IMR-90 (cell line): ENCODE measurements around the gene ST6GALNAC3. TPM values are rescaled to one million over a fixed set of nuclear protein-coding genes. Genes with fewer than 3 reads are reported as not detected.

Experiments used
- ATAC-seq: fragments of 200-7000 bp; cut with Tn5 transposase; 2 replicates; pipeline ENCODE4 v1.9.1; 2020; ENCODE audit warnings: low read depth, mild to moderate bottlenecking, moderate library complexity
- BruUV-seq: library from RNA; stranded (reverse); fragments of 400-500 nt; replicated peaks from 2 replicates; lab custom pipeline; 2021; lab: Mats Ljungman, UMichigan
- CTCF ChIA-PET: fragments of 300-600 bp; formaldehyde crosslinking; extraction: SDS; loops from one replicate; lab custom pipeline; 2021; ENCODE audit warnings: antibody characterized with exemption; lab: Yijun Ruan, JAX
- POLR2A ChIA-PET: fragments of 300-600 bp; sonication (Branson Sonifier 250); formaldehyde crosslinking; loops from one replicate; lab custom pipeline; 2022; ENCODE audit warnings: antibody characterized with exemption; ENCODE audit not compliant: unreplicated experiment; lab: Charles Lee
- DNase-seq: peaks from one replicate; pipeline ENCODE4 v3.0.0; 2013
- H2AFZ ChIP-seq: replicated peaks from 2 replicates; pipeline ENCODE3; 2013; ENCODE audit warnings: low read length, mild to moderate bottlenecking; ENCODE audit not compliant: poor library complexity
- H2AK5ac ChIP-seq: 2 replicates; pipeline ENCODE4 v1.6.1; 2013; ENCODE audit warnings: low read depth, low read length, inconsistent platforms
- H2AK9ac ChIP-seq: replicated peaks from 2 replicates; pipeline ENCODE3; 2013; ENCODE audit warnings: mild to moderate bottlenecking, low read depth, low read length, moderate library complexity; ENCODE audit not compliant: poor library complexity
- H2BK120ac ChIP-seq: 2 replicates; pipeline ENCODE4 v1.6.1; 2013; ENCODE audit warnings: low read depth, low read length, inconsistent platforms
- H2BK15ac ChIP-seq: 3 replicates; pipeline ENCODE4 v1.6.1; 2013; ENCODE audit warnings: low read depth, low read length, inconsistent platforms
- H2BK20ac ChIP-seq: 2 replicates; pipeline ENCODE4 v1.6.1; 2013; ENCODE audit warnings: low read depth, mild to moderate bottlenecking, inconsistent platforms, low read length, moderate library complexity
- H2BK5ac ChIP-seq: 2 replicates; pipeline ENCODE4 v1.6.1; 2013; ENCODE audit warnings: mild to moderate bottlenecking, low read depth, low read length, inconsistent platforms; ENCODE audit not compliant: poor library complexity, severe bottlenecking
- H3K14ac ChIP-seq: replicated peaks from 2 replicates; pipeline ENCODE4 v1.6.1; 2013; ENCODE audit warnings: low read depth, low read length, inconsistent platforms
- H3K18ac ChIP-seq: 2 replicates; pipeline ENCODE4 v1.6.1; 2013; ENCODE audit warnings: low read depth, low read length, control low read depth
- H3K23ac ChIP-seq: 2 replicates; pipeline ENCODE4 v1.6.1; 2013; ENCODE audit warnings: low read depth, low read length, inconsistent platforms
- H3K27ac ChIP-seq: 2 replicates; pipeline ENCODE4 v1.5.1; 2013; ENCODE audit warnings: mild to moderate bottlenecking, control low read depth, low read length; ENCODE audit not compliant: insufficient read depth
- H3K27me3 ChIP-seq: 2 replicates; pipeline ENCODE4 v1.6.1; 2013; ENCODE audit warnings: low read length; ENCODE audit not compliant: control insufficient read depth, insufficient read depth
- H3K36me3 ChIP-seq: 2 replicates; pipeline ENCODE4 v1.6.1; 2013; ENCODE audit warnings: low read length, mixed read lengths; ENCODE audit not compliant: control insufficient read depth, insufficient read depth
- H3K4ac ChIP-seq: 2 replicates; pipeline ENCODE4 v1.6.1; 2013; ENCODE audit warnings: low read depth, low read length, inconsistent platforms
- H3K4me1 ChIP-seq: 2 replicates; pipeline ENCODE4 v1.6.1; 2013; ENCODE audit warnings: low read length, mixed read lengths; ENCODE audit not compliant: control insufficient read depth, insufficient read depth
- H3K4me2 ChIP-seq: 2 replicates; pipeline ENCODE4 v1.6.1; 2013; ENCODE audit warnings: low read depth, mild to moderate bottlenecking, control low read depth, low read length, moderate library complexity
- H3K4me3 ChIP-seq: 2 replicates; pipeline ENCODE4 v1.5.1; 2013; ENCODE audit warnings: low read depth, mild to moderate bottlenecking, control low read depth, low read length, moderate library complexity; ENCODE audit not compliant: insufficient read depth
- H3K56ac ChIP-seq: 2 replicates; pipeline ENCODE4 v1.6.1; 2013; ENCODE audit warnings: low read length, inconsistent platforms; ENCODE audit not compliant: insufficient read depth; ENCODE audit errors: extremely low read depth
- H3K79me1 ChIP-seq, 2 experiments: 2 replicates each; pipeline ENCODE4 v1.6.1; 2013; ENCODE audit warnings: low read length in 2 of 2, inconsistent platforms in 1 of 2, low read depth in 1 of 2
- H3K9ac ChIP-seq: 2 replicates; pipeline ENCODE4 v1.6.1; 2013; ENCODE audit warnings: low read depth, low read length, control low read depth
- H3K9me1 ChIP-seq: 2 replicates; pipeline ENCODE4 v1.6.1; 2013; ENCODE audit warnings: low read length, inconsistent platforms; ENCODE audit not compliant: insufficient read depth
- H3K9me3 ChIP-seq: 2 replicates; pipeline ENCODE4 v1.6.1; 2013; ENCODE audit warnings: low read length; ENCODE audit not compliant: control insufficient read depth, insufficient read depth
- H4K20me1 ChIP-seq: 2 replicates; pipeline ENCODE4 v1.6.1; 2013; ENCODE audit warnings: low read length, inconsistent platforms; ENCODE audit not compliant: insufficient read depth
- H4K5ac ChIP-seq: 2 replicates; pipeline ENCODE4 v1.6.1; 2013; ENCODE audit warnings: mild to moderate bottlenecking, low read depth, low read length, control low read depth
- H4K8ac ChIP-seq, 2 experiments: 2 replicates each; pipeline ENCODE4 v1.6.1; 2013; ENCODE audit warnings: low read depth in 2 of 2, low read length in 2 of 2, control low read depth in 1 of 2, inconsistent platforms in 1 of 2
- H4K91ac ChIP-seq: 2 replicates; pipeline ENCODE4 v1.6.1; 2013; ENCODE audit warnings: low read depth, low read length, inconsistent platforms; ENCODE audit not compliant: insufficient read depth
- BHLHE40 ChIP-seq: fragments of 150-350 bp; IDR thresholded peaks from 2 replicates; pipeline ENCODE4 v1.6.1; 2016; ENCODE audit warnings: mild to moderate bottlenecking, low read depth, low read length
- CEBPB ChIP-seq: IDR thresholded peaks from 2 replicates; pipeline ENCODE4 v1.6.1; 2012; ENCODE audit warnings: low read depth, low read length, improper control_type of control experiment
- CHD1 ChIP-seq: IDR thresholded peaks from 2 replicates; pipeline ENCODE4 v1.6.1; 2012; ENCODE audit warnings: low read depth, low read length, improper control_type of control experiment
- FOS ChIP-seq: fragments of 150-350 bp; IDR thresholded peaks from 2 replicates; pipeline ENCODE4 v1.6.1; 2016; ENCODE audit warnings: low read depth, low read length
- MAFK ChIP-seq: IDR thresholded peaks from 2 replicates; pipeline ENCODE4 v1.6.1; 2012; ENCODE audit warnings: low read depth, low read length, improper control_type of control experiment
- MAZ ChIP-seq: IDR thresholded peaks from 2 replicates; pipeline ENCODE4 v1.6.1; 2012; ENCODE audit warnings: low read depth, mild to moderate bottlenecking, low read length, improper control_type of control experiment, moderate library complexity, borderline replicate concordance
- MXI1 ChIP-seq: IDR thresholded peaks from 2 replicates; pipeline ENCODE4 v1.6.1; 2012; ENCODE audit warnings: low read depth, mild to moderate bottlenecking, low read length, moderate library complexity, borderline replicate concordance
- NFE2L2 ChIP-seq: fragments of 150-350 bp; IDR thresholded peaks from 2 replicates; pipeline ENCODE4 v1.6.1; 2016; ENCODE audit warnings: low read depth, mild to moderate bottlenecking, low read length
- POLR2A ChIP-seq: IDR thresholded peaks from 2 replicates; pipeline ENCODE4 v1.6.1; 2012; ENCODE audit warnings: mild to moderate bottlenecking, low read depth, low read length
- RAD21 ChIP-seq: IDR thresholded peaks from 2 replicates; pipeline ENCODE4 v1.6.1; 2012; ENCODE audit warnings: low read length, improper control_type of control experiment
- RCOR1 ChIP-seq: IDR thresholded peaks from 2 replicates; pipeline ENCODE4 v1.6.1; 2012; ENCODE audit warnings: mild to moderate bottlenecking, low read length, improper control_type of control experiment; ENCODE audit not compliant: insufficient replicate concordance
- RFX5 ChIP-seq: IDR thresholded peaks from 2 replicates; pipeline ENCODE4 v1.8.0; 2012; ENCODE audit warnings: low read depth, mild to moderate bottlenecking, low read length, moderate library complexity
- SMC3 ChIP-seq: fragments of 150-350 bp; IDR thresholded peaks from 2 replicates; pipeline ENCODE4 v1.6.1; 2016; ENCODE audit warnings: low read depth, mild to moderate bottlenecking, antibody characterized with exemption, low read length, moderate library complexity
- WGBS, 2 experiments: methylation state at CpG; one replicate each; pipeline versions ENCODE4 v1.1.5 to v1.1.7; 2013; ENCODE audit warnings: missing lambda C conversion rate in 2 of 2; ENCODE audit not compliant: insufficient read length in 1 of 2; ENCODE audit errors: extremely low coverage in 2 of 2; 5-methylcytosine and 5-hydroxymethylcytosine counted together
- dilution Hi-C: fragments of 300-500 bp; cut with HindIII; formaldehyde crosslinking; loops from one replicate; pipeline ENCODE4 v1.14.3; 2018; ENCODE audit warnings: low sequenced_read_pairs; ENCODE audit not compliant: unreplicated experiment
- in situ Hi-C: fragments of 300-500 bp; cut with MboI; formaldehyde crosslinking; loops from 3 replicates; pipeline ENCODE4 v1.14.3; 2019; ENCODE audit warnings: low sequenced_read_pairs, inconsistent platforms, mixed read lengths
- intact Hi-C: fragments of 100-400 bp; cut with micrococcal nuclease; formaldehyde crosslinking; loops from 2 replicates; pipeline ENCODE4 v1.10.0; 2022
- polyA plus RNA-seq, 3 experiments: library from polyadenylated mRNA; depleted of rRNA; stranded (reverse); fragments of >200 nt; gene quantifications; 2 replicates each; pipeline ENCODE4 v1.2.3, GENCODE V29; 2012; ENCODE audit warnings: low replicate concordance in 1 of 3
- total RNA-seq: library from RNA; depleted of rRNA; stranded (reverse); fragments of >200 nt; gene quantifications from 2 replicates; pipeline ENCODE4 v1.2.3, GENCODE V29; 2012
- TF ChIP-seq, protein P1 (sequence below): fragments of 150-350 bp; IDR thresholded peaks from 2 replicates; pipeline ENCODE4 v1.6.1; 2016; ENCODE audit warnings: low read depth, mild to moderate bottlenecking, low read length, moderate library complexity, borderline replicate concordance
- TF ChIP-seq, protein P2 (sequence below): fragments of 150-350 bp; IDR thresholded peaks from 2 replicates; pipeline ENCODE4 v1.6.1; 2017; ENCODE audit warnings: mild to moderate bottlenecking, antibody characterized with exemption, low read length, low read depth
- TF ChIP-seq, protein P3 (sequence below): conservative IDR thresholded peaks from 2 replicates; pipeline ENCODE4 v1.5.1; 2012; ENCODE audit warnings: mild to moderate bottlenecking, low read depth, low read length, improper control_type of control experiment

ST6GALNAC3 gene
- total and polyA plus RNA-seq, 2 of the 4 experiments (the other 2 are of a cell fraction) = 0.65 to 1.3 TPM

DNA sequence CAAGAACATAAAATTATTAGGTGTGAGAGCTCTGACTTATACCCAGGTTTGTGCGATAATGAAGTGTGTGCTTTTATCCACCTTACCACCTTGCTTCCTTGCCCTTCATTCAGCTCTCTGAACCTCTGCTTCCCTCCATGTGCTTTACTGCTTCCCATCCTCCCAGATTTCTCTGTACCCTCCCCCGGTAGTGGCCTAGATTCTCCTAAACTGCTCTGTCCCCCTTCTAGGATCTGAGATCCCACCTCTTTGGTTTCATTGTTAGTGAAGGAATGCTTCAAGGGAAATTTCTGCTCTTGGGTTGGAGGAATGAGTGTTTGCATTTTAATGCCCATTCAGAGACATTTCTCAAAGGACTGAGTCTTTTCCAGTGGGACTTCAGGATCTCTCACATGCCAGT is 159.5 kb downstream of the ST6GALNAC3 start:
- Histone ChIP-seq H4K5ac (no peak overlapping the region), H3K27ac (no peak overlapping the region), H2BK5ac (no peak overlapping the region), H2AFZ (no peak overlapping the region), H4K8ac (no peak overlapping the region), H3K4ac (no peak overlapping the region), H2BK20ac (no peak overlapping the region), H3K56ac (no peak overlapping the region), H3K9me3 (no peaks in the 10 kb centered on the region), H3K18ac (no peak overlapping the region), H3K79me1 (no peaks in the 10 kb centered on the region), H2BK120ac (no peak overlapping the region), H3K4me2 (no peak overlapping the region), H3K9ac (no peak overlapping the region), H3K23ac (no peak overlapping the region), H3K36me3 (no peaks in the 10 kb centered on the region), H4K91ac (no peak overlapping the region), H3K14ac (no peak overlapping the region), H2AK5ac (no peak overlapping the region), H2BK15ac (no peak overlapping the region), H3K4me1 (no peaks in the 10 kb centered on the region), H3K9me1 (no peaks in the 10 kb centered on the region), H2AK9ac (no peak overlapping the region), H3K27me3 (no peaks in the 10 kb centered on the region), H3K4me3 (no peak overlapping the region), H4K20me1 (no peaks in the 10 kb centered on the region)
- ChIA-PET CTCF (no interaction called here), POLR2A (no interaction called here)
- dilution Hi-C loops (no loop called here), in situ Hi-C loops (no loop called here), intact Hi-C loops (no loop called here)
- no TSS peak for BruUV-seq
- no CpG with 5 or more reads among the region's 2 CpGs for WGBS, 2 experiments
- TF ChIP-seq, protein P1, sequence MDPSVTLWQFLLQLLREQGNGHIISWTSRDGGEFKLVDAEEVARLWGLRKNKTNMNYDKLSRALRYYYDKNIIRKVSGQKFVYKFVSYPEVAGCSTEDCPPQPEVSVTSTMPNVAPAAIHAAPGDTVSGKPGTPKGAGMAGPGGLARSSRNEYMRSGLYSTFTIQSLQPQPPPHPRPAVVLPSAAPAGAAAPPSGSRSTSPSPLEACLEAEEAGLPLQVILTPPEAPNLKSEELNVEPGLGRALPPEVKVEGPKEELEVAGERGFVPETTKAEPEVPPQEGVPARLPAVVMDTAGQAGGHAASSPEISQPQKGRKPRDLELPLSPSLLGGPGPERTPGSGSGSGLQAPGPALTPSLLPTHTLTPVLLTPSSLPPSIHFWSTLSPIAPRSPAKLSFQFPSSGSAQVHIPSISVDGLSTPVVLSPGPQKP = no peak
- TF ChIP-seq, protein P2, sequence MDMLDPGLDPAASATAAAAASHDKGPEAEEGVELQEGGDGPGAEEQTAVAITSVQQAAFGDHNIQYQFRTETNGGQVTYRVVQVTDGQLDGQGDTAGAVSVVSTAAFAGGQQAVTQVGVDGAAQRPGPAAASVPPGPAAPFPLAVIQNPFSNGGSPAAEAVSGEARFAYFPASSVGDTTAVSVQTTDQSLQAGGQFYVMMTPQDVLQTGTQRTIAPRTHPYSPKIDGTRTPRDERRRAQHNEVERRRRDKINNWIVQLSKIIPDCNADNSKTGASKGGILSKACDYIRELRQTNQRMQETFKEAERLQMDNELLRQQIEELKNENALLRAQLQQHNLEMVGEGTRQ = no peak
- TF ChIP-seq RAD21 = no peak
- no peak for TF ChIP-seq NFE2L2
- no peak for TF ChIP-seq POLR2A
- no peak for TF ChIP-seq BHLHE40
- no peak for TF ChIP-seq MAFK
- no peak for TF ChIP-seq CEBPB
- TF ChIP-seq RFX5 = no peak
- no peak for TF ChIP-seq FOS
- TF ChIP-seq, protein P3, sequence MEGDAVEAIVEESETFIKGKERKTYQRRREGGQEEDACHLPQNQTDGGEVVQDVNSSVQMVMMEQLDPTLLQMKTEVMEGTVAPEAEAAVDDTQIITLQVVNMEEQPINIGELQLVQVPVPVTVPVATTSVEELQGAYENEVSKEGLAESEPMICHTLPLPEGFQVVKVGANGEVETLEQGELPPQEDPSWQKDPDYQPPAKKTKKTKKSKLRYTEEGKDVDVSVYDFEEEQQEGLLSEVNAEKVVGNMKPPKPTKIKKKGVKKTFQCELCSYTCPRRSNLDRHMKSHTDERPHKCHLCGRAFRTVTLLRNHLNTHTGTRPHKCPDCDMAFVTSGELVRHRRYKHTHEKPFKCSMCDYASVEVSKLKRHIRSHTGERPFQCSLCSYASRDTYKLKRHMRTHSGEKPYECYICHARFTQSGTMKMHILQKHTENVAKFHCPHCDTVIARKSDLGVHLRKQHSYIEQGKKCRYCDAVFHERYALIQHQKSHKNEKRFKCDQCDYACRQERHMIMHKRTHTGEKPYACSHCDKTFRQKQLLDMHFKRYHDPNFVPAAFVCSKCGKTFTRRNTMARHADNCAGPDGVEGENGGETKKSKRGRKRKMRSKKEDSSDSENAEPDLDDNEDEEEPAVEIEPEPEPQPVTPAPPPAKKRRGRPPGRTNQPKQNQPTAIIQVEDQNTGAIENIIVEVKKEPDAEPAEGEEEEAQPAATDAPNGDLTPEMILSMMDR = no peak
- TF ChIP-seq MXI1 = no peak
- no peak for TF ChIP-seq RCOR1
- TF ChIP-seq SMC3 = no peak
- TF ChIP-seq MAZ = no peak
- no peak for TF ChIP-seq CHD1
- ATAC-seq (no peak), DNase-seq (no peak)
